ENCODE measurements around the gene ITIH5. TPM values are rescaled to one million over a fixed set of nuclear protein-coding genes. Genes with fewer than 3 reads are reported as not detected.

The ITIH5 gene
- total RNA-seq, 1 donor from 2014 or later, result 34.0 TPM

DNA sequence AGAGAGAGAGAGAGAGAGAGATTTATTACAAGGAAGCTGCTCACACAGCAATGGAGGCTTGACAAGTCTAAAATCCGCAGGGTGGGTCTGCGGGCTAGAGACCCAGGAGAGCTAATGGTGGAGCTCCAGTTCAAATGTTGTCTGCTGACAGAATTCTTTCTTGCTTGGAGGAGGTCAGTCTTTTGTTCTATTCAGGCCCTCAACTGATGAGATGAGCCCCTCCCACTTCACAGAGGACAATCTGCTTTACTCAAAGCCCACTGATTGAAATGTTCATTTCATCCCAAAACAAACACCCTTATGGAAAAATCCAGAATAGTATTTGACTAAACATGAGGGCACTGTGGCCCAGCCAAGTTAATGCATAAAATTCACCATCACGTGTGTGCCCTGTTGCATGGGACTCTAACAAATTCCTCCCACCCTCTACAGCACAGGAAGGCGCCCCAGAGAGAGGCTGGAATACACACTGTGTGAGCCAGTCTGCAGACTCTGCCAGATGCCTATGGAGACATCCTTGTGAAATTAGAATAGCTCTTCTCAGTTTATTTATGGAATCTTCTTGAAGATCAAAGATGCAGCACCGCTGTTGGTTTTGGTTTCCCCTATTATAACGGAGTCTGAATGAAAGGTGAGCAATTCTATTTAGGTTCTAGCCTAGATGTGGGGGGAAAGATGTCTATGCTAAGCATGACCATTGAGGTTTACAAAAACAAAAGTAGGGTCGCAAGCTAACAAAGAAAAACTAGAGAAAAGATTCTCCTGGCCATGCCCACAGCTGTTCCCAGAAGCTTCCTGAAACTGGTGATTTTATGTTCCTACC lies 132.9 kb downstream of the ITIH5 start:
- Mint-ChIP-seq H3K4me3 (peak overlapping the region; percentile 38), H3K9me3 (peaks cover 11% of the 10 kb centered on the region), H3K4me1 (ENCODE audit: unreplicated experiment) (peaks cover 45% of the 10 kb centered on the region), H3K27me3 (peaks cover 34% of the 10 kb centered on the region), H3K27ac (no peak overlapping the region), H3K36me3 (peaks cover 9% of the 10 kb centered on the region)
- TF ChIP-seq, protein P1, sequence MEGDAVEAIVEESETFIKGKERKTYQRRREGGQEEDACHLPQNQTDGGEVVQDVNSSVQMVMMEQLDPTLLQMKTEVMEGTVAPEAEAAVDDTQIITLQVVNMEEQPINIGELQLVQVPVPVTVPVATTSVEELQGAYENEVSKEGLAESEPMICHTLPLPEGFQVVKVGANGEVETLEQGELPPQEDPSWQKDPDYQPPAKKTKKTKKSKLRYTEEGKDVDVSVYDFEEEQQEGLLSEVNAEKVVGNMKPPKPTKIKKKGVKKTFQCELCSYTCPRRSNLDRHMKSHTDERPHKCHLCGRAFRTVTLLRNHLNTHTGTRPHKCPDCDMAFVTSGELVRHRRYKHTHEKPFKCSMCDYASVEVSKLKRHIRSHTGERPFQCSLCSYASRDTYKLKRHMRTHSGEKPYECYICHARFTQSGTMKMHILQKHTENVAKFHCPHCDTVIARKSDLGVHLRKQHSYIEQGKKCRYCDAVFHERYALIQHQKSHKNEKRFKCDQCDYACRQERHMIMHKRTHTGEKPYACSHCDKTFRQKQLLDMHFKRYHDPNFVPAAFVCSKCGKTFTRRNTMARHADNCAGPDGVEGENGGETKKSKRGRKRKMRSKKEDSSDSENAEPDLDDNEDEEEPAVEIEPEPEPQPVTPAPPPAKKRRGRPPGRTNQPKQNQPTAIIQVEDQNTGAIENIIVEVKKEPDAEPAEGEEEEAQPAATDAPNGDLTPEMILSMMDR (conservative IDR thresholded peaks at IDR 0.05), result no peak
- DNase-seq (ENCODE audit: extremely low spot score, unreplicated experiment), result no peak

DNA sequence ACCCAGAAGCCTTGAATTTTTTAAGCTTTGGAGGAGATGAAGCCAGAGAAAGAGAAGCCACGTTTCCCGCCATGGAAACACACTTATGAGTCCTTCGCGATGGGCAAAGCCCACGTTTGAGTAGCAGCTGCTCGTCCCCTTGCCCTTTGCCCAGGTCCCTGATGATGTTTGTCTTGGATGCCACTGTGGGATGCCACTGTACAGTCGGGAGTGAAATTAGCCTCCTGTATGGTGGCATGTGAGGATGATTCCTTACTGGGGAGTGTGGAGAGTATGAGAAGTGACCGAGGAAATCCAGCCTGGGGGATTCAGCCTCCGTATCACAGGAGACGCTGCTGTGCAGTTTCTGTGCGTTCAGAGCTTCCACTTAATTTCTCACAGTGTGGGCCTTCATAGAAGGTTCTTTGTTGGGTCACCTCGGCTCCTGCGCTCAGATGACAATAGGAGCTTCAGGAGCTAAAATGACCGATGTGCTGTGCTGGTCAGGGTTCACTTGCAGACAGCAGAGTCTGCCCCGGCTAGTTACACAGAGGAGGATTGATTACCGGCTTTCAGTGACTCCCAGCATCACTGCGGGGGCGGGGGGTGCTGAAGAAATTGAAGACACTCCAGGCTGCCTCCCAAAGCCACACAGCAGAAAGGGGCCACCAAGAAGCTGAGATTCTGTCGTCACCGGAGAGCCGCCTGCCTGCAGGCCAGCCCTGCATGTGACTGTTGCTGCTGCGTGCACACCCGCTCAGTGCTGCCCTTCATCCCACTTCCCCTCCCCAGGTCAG lies 133.9 kb downstream of the ITIH5 start:
- H3K4me1 Mint-ChIP-seq (ENCODE audit: unreplicated experiment), result peaks cover 42% of the 10 kb centered on the region
- H3K4me3 Mint-ChIP-seq, result peak overlapping the region; percentile 38
- peaks cover 36% of the 10 kb centered on the region for H3K27me3 Mint-ChIP-seq
- TF ChIP-seq, protein P1 (conservative IDR thresholded peaks at IDR 0.05), result no peak
- peaks cover 5% of the 10 kb centered on the region for H3K9me3 Mint-ChIP-seq
- peaks cover 4% of the 10 kb centered on the region for H3K36me3 Mint-ChIP-seq
- DNase-seq (ENCODE audit: extremely low spot score, unreplicated experiment), result no peak
- H3K27ac Mint-ChIP-seq, result no peak overlapping the region

DNA sequence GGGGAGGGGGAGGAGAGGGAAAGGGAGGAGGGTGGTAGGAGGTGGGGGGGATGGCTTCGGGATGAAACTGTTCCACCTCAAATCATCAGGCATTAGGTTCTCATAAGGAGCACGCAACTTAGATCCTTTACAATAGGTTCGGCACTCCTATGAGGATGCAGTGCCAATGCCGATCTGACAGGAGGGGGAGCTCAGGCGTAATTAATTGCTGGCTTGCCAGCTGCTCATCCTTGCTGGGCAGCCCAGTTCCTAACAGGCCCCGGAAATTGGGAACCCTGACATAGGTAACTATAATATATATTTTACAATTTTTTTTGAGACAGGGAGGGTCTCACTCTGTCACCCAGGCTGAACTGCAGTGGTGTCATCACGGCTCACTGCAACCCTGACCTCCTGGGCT lies 137.1 kb downstream of the ITIH5 start:
- Mint-ChIP-seq H3K9me3 (no peaks in the 10 kb centered on the region), H3K36me3 (no peaks in the 10 kb centered on the region), H3K4me3 (no peak overlapping the region), H3K27ac (no peak overlapping the region), H3K4me1 (ENCODE audit: unreplicated experiment) (peaks cover 39% of the 10 kb centered on the region), H3K27me3 (peaks cover 49% of the 10 kb centered on the region)
- DNase-seq (ENCODE audit: extremely low spot score, unreplicated experiment), result no peak
- TF ChIP-seq, protein P1 (conservative IDR thresholded peaks at IDR 0.05), result peak; percentile 38

DNA sequence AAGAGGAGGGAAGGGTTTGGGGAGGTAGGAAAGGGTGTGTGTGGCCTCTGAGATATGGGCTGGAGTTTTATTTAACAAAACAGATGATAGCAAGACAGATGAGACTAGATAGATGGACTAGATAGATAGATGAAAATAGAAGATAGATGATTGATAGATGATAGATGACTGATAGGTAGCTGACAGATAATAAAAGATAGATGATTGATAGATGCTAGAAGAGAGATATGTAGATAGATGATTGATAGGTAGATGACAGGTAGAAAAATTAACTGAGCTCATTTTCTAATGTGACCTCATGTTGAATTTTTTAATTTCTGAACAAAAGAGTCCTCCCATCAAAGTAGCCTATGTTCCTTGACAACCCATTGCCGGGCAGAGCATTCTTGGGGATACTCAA lies 139.3 kb downstream of the ITIH5 start:
- H3K4me3 Mint-ChIP-seq, result no peak overlapping the region
- H3K27me3 Mint-ChIP-seq, result peaks cover 51% of the 10 kb centered on the region
- H3K9me3 Mint-ChIP-seq, result no peaks in the 10 kb centered on the region

DNA sequence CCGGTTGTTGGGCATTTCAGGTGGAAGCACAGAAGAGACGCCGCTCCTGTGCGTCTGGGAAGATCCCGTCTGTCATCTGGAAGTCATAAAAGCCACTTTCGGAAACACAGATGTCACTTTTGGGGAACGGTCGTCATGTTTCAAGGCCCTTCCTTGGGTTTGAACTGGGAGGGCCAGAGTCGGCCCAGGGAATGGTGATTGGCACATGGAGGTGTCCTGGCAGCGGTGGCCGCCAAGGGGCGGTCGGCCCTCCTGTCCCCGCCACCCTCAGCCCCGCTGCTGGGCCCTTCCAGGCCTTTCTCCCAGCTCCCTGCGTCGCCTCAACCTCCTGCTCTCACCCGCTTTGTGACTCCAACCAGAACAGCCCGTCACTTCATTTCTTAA lies 140.8 kb downstream of the ITIH5 start:
- H3K4me1 Mint-ChIP-seq (ENCODE audit: unreplicated experiment), result peaks cover 12% of the 10 kb centered on the region
- no peaks in the 10 kb centered on the region for H3K9me3 Mint-ChIP-seq
- H3K27ac Mint-ChIP-seq, result no peak overlapping the region
- TF ChIP-seq, protein P1 (conservative IDR thresholded peaks at IDR 0.05), result no peak
- H3K27me3 Mint-ChIP-seq, result peaks cover 50% of the 10 kb centered on the region
- H3K4me3 Mint-ChIP-seq, result no peak overlapping the region
- H3K36me3 Mint-ChIP-seq, result no peaks in the 10 kb centered on the region
- DNase-seq (ENCODE audit: extremely low spot score, unreplicated experiment), result no peak

More for the DNA sequence above, 139.3 kb downstream of the ITIH5 start:
- peaks cover 21% of the 10 kb centered on the region for H3K4me1 Mint-ChIP-seq (ENCODE audit: unreplicated experiment)
- no peak for DNase-seq (ENCODE audit: extremely low spot score, unreplicated experiment)
- H3K36me3 Mint-ChIP-seq, result no peaks in the 10 kb centered on the region
- no peak overlapping the region for H3K27ac Mint-ChIP-seq
- TF ChIP-seq, protein P1 (conservative IDR thresholded peaks at IDR 0.05), result no peak
